ENCODE data around the gene KCNIP1.

Gene KCNIP1

GRCh38 chr5:170715141-170715540, 211.3 kb downstream of the KCNIP1 start:
- DNase-seq (ENCODE audit: low read depth), result no peak

GRCh38 chr5:170716396-170716795, 212.6 kb downstream of the KCNIP1 start:
- DNase-seq (ENCODE audit: low read depth), result no peak

- no peak for DNase-seq (ENCODE audit: low read depth)
Observed at GRCh38 chr5:170719551-170719950, 215.7 kb downstream of the KCNIP1 start.

- no peak for DNase-seq (ENCODE audit: low read depth)
Observed at GRCh38 chr5:170720179-170720578, 216.4 kb downstream of the KCNIP1 start.

- DNase-seq (ENCODE audit: low read depth), result no peak
Observed at GRCh38 chr5:170720984-170721383, 217.2 kb downstream of the KCNIP1 start.

- DNase-seq (ENCODE audit: low read depth), result no peak
Observed at GRCh38 chr5:170721681-170722080, 217.9 kb downstream of the KCNIP1 start.

- no peak for DNase-seq (ENCODE audit: low read depth)
Observed at GRCh38 chr5:170722316-170722715, 218.5 kb downstream of the KCNIP1 start.

- DNase-seq (ENCODE audit: low read depth), result no peak
Observed at GRCh38 chr5:170731052-170731451, 227.2 kb downstream of the KCNIP1 start.

- no peak for DNase-seq (ENCODE audit: low read depth)
Observed at GRCh38 chr5:170732685-170733084, 228.9 kb downstream of the KCNIP1 start.

GRCh38 chr5:170736966-170737365, 233.1 kb downstream of the KCNIP1 start:
- no peak for DNase-seq (ENCODE audit: low read depth)

- no peak for DNase-seq (ENCODE audit: low read depth)
Observed at GRCh38 chr5:170737591-170737990, 233.8 kb downstream of the KCNIP1 start.

GRCh38 chr5:170738840-170739239, 235.0 kb downstream of the KCNIP1 start:
- no peak for DNase-seq (ENCODE audit: low read depth)

GRCh38 chr5:170739446-170739845, 235.6 kb downstream of the KCNIP1 start:
- DNase-seq (ENCODE audit: low read depth), result no peak

GRCh38 chr5:170740551-170741205, 236.9 kb downstream of the KCNIP1 start:
- no peak for DNase-seq (ENCODE audit: low read depth)

- DNase-seq (ENCODE audit: low read depth), result no peak
Observed at GRCh38 chr5:170741801-170742200, 238.0 kb downstream of the KCNIP1 start.

GRCh38 chr5:170743876-170744212, 240.0 kb downstream of the KCNIP1 start:
- no peak for DNase-seq (ENCODE audit: low read depth)

- DNase-seq (ENCODE audit: low read depth), result no peak
Observed at GRCh38 chr5:170745481-170746071, 241.8 kb downstream of the KCNIP1 start.

GRCh38 chr5:170746075-170746960, 242.5 kb downstream of the KCNIP1 start:
- no peak for DNase-seq (ENCODE audit: low read depth)

- DNase-seq (ENCODE audit: low read depth), result no peak
Observed at GRCh38 chr5:170746961-170747340, 243.1 kb downstream of the KCNIP1 start.

- no peak for DNase-seq (ENCODE audit: low read depth)
Observed at GRCh38 chr5:170747357-170747756, 243.5 kb downstream of the KCNIP1 start.

- DNase-seq (ENCODE audit: low read depth), result no peak
Observed at GRCh38 chr5:170747851-170748250, 244.0 kb downstream of the KCNIP1 start.

GRCh38 chr5:170748951-170749471, 245.2 kb downstream of the KCNIP1 start:
- no peak for DNase-seq (ENCODE audit: low read depth)

GRCh38 chr5:170749911-170750431, 246.2 kb downstream of the KCNIP1 start:
- DNase-seq (ENCODE audit: low read depth), result no peak
